Chondrocyte (in vitro differentiated cells): ENCODE results near the gene ALDH16A1. TPM values are rescaled to one million over a fixed set of nuclear protein-coding genes. Genes with fewer than 3 reads are reported as not detected.

Experiments used
- DNase-seq: peaks from one replicate; pipeline ENCODE4 v3.0.0; 2021; ENCODE audit warnings: mixed read lengths, low spot score
- H3K27ac Mint-ChIP-seq: one replicate; pipeline ENCODE4 v1.8.0; 2021; ENCODE audit warnings: mild to moderate bottlenecking, moderate library complexity, mixed read lengths; ENCODE audit not compliant: unreplicated experiment
- H3K27me3 Mint-ChIP-seq: 2 replicates; pipeline ENCODE4 v1.8.0; 2021; ENCODE audit warnings: low read depth, mixed read lengths
- H3K36me3 Mint-ChIP-seq: 2 replicates; pipeline ENCODE4 v1.8.0; 2021; ENCODE audit warnings: low read depth, mixed read lengths
- H3K4me1 Mint-ChIP-seq: 2 replicates; pipeline ENCODE4 v1.8.0; 2021; ENCODE audit warnings: low read depth, mild to moderate bottlenecking, mixed read lengths
- H3K4me3 Mint-ChIP-seq: one replicate; pipeline ENCODE4 v1.8.0; 2021; ENCODE audit warnings: mild to moderate bottlenecking, moderate library complexity, mixed read lengths; ENCODE audit not compliant: unreplicated experiment
- H3K9me3 Mint-ChIP-seq: 2 replicates; pipeline ENCODE4 v1.8.0; 2021; ENCODE audit warnings: low read depth, mixed read lengths
- CTCF ChIP-seq: fragments of 200-600 bp; sonication (generic); IDR thresholded peaks from 2 replicates; pipeline ENCODE4 v1.5.0; 2021; ENCODE audit warnings: antibody characterized with exemption, mild to moderate bottlenecking, moderate library complexity
- total RNA-seq: library from RNA; stranded (reverse); gene quantifications from 3 replicates; pipeline ENCODE4 v1.2.1, GENCODE V29; 2021

ALDH16A1 gene
- total RNA-seq, 1 donor from 2014 or later = 23.2 TPM

GRCh38 chr19:49481020-49481683 is 28.1 kb downstream of the ALDH16A1 start:
- no peaks in the 10 kb centered on the region for H3K9me3 Mint-ChIP-seq
- no peak overlapping the region for H3K4me3 Mint-ChIP-seq
- no peaks in the 10 kb centered on the region for H3K27me3 Mint-ChIP-seq
- no peak for TF ChIP-seq CTCF
- peaks cover 6% of the 10 kb centered on the region for H3K4me1 Mint-ChIP-seq
- no peak overlapping the region for H3K27ac Mint-ChIP-seq
- no peaks in the 10 kb centered on the region for H3K36me3 Mint-ChIP-seq
- DNase-seq = no peak

GRCh38 chr19:49486232-49486631 is 33.2 kb downstream of the ALDH16A1 start:
- no peaks in the 10 kb centered on the region for H3K27me3 Mint-ChIP-seq
- H3K27ac Mint-ChIP-seq = peak overlapping the region; percentile 61
- no peaks in the 10 kb centered on the region for H3K9me3 Mint-ChIP-seq
- no peak for TF ChIP-seq CTCF
- no peak for DNase-seq
- peaks cover 29% of the 10 kb centered on the region for H3K36me3 Mint-ChIP-seq
- peaks cover 24% of the 10 kb centered on the region for H3K4me1 Mint-ChIP-seq
- no peak overlapping the region for H3K4me3 Mint-ChIP-seq

DNA sequence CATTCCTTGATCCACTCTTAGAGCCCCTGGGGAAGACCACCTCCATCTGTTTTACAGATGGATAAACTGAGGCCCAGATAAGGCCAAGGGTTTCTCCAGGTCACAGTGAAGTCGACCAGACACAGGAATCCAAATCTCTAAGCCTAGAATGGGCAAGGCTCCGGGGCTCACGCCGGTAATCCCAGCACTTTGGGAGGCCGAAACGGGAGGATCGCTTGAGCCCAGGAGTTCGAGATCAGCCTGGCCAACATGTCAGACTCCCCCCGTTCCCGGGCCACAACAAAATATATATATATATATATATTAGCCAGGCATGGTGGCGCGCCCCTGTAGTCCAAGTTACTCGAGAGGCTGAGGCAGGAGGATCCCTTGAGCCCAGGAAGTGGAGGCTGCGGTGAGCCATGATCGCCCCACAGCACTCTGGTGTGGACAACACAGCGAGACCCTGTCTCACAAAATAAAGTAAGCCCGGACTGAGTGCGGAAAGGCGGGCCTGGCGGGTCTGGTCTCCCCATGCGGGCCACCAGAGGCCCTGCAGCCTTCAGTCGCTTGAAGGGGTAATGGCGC is 33.8 kb downstream of the ALDH16A1 start:
- no peak for DNase-seq
- Mint-ChIP-seq H3K27me3 (no peaks in the 10 kb centered on the region), H3K27ac (peak overlapping the region; percentile 97), H3K36me3 (peaks cover 33% of the 10 kb centered on the region), H3K4me3 (peak overlapping the region; percentile 95), H3K4me1 (peaks cover 24% of the 10 kb centered on the region), H3K9me3 (no peaks in the 10 kb centered on the region)
- peak; percentile 23 for TF ChIP-seq CTCF

GRCh38 chr19:49487277-49488045 is 34.4 kb downstream of the ALDH16A1 start, which contains the start of gene RPL13A:
TSS of gene RPL13A (plus strand) at chr19:49487608. CDS start at chr19:49487630, 22 bp downstream.
- H3K36me3 Mint-ChIP-seq = peaks cover 40% of the 10 kb centered on the region
- peak; percentile 100 for DNase-seq
- no peak for TF ChIP-seq CTCF
- peak within 1 kb of the TSS; percentile 97 for H3K27ac Mint-ChIP-seq
- no peaks in the 10 kb centered on the region for H3K9me3 Mint-ChIP-seq
- peak within 1 kb of the TSS; percentile 95 for H3K4me3 Mint-ChIP-seq
- H3K4me1 Mint-ChIP-seq = peaks cover 24% of the 10 kb centered on the region
- H3K27me3 Mint-ChIP-seq = no peaks in the 10 kb centered on the region
